Activated CD4-positive, alpha-beta memory T cell treated with anti-CD3 and anti-CD28 coated beads, Interleukin-2, amount 10 ng/mL, durations not matched to agents 7 days and 5 days (primary cell): ENCODE data around the gene TBC1D22B. TPM values are rescaled to one million over a fixed set of nuclear protein-coding genes. Genes with fewer than 3 reads are reported as not detected.

Source experiments
- CTCF ChIA-PET: fragments of 350-600 bp; sonication (Branson Sonifier 250); formaldehyde crosslinking; loops from one replicate; lab custom pipeline; 2021; ENCODE audit warnings: antibody characterized with exemption, inconsistent platforms; lab: Charles Lee
- POLR2A ChIA-PET: fragments of 350-600 bp; sonication (Branson Sonifier 250); formaldehyde crosslinking; loops from one replicate; lab custom pipeline; 2021; ENCODE audit warnings: antibody characterized with exemption; lab: Charles Lee
- DNase-seq: peaks from one replicate; pipeline ENCODE4 v3.0.0-alpha.2; 2020
- H3K27ac Mint-ChIP-seq: one replicate; pipeline ENCODE4 v1.8.0; 2021; ENCODE audit warnings: mild to moderate bottlenecking, mixed read lengths
- H3K27me3 Mint-ChIP-seq: one replicate; pipeline ENCODE4 v1.8.0; 2021; ENCODE audit warnings: mixed read lengths
- H3K36me3 Mint-ChIP-seq: one replicate; pipeline ENCODE4 v1.8.0; 2021; ENCODE audit warnings: low read depth, mixed read lengths
- H3K4me1 Mint-ChIP-seq: one replicate; pipeline ENCODE4 v1.8.0; 2021; ENCODE audit warnings: mixed read lengths
- H3K4me3 Mint-ChIP-seq: one replicate; pipeline ENCODE4 v1.8.0; 2021; ENCODE audit warnings: mild to moderate bottlenecking, mixed read lengths
- H3K9me3 Mint-ChIP-seq: one replicate; pipeline ENCODE4 v1.8.0; 2021; ENCODE audit warnings: mixed read lengths
- total RNA-seq, 2 experiments: library from RNA; stranded (reverse); gene quantifications; one replicate each; pipeline ENCODE4 v1.2.3, GENCODE V29; 2021

Gene TBC1D22B
- total RNA-seq, 2 experiments from 2014 or later, result 16.5 TPM

DNA sequence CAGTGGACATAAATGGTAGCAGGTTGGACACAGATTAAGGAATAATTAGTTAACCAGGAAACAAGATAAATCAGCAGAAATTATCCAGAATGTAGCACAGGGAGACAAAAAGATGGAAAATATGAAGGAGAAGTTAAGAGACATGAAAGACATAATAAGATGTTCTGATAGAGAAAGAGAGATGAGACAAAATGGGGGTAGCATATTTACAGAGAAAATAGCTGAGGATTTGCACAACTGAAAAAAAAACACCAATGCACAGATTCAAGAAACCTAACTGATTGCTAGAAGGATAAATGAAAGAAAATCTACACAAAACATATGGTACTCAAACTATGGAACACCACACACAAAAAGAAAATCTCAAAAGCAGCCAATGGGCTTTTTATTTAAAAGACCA is 34.6 kb upstream of the TBC1D22B start:
- H3K27me3 Mint-ChIP-seq, result no peaks in the 10 kb centered on the region
- H3K4me1 Mint-ChIP-seq, result peaks cover 26% of the 10 kb centered on the region
- H3K27ac Mint-ChIP-seq, result no peak overlapping the region
- DNase-seq, result no peak
- H3K9me3 Mint-ChIP-seq, result no peaks in the 10 kb centered on the region
- no peaks in the 10 kb centered on the region for H3K36me3 Mint-ChIP-seq
- CTCF ChIA-PET, result interaction anchor here (0.7 to 2.0 kb wide), 6 partner anchors 10 to 205 kb away, joined by 3 to 8 read pairs (median 4); no protein-coding TSS in a partner anchor
- POLR2A ChIA-PET, result interaction anchor here (0.9 to 2.0 kb wide), 3 partner anchors 10 to 50 kb away, joined by 3 to 5 read pairs (median 3); partner anchors contain the start of genes TBC1D22B and TMEM217
- H3K4me3 Mint-ChIP-seq, result peak overlapping the region; percentile 77

DNA sequence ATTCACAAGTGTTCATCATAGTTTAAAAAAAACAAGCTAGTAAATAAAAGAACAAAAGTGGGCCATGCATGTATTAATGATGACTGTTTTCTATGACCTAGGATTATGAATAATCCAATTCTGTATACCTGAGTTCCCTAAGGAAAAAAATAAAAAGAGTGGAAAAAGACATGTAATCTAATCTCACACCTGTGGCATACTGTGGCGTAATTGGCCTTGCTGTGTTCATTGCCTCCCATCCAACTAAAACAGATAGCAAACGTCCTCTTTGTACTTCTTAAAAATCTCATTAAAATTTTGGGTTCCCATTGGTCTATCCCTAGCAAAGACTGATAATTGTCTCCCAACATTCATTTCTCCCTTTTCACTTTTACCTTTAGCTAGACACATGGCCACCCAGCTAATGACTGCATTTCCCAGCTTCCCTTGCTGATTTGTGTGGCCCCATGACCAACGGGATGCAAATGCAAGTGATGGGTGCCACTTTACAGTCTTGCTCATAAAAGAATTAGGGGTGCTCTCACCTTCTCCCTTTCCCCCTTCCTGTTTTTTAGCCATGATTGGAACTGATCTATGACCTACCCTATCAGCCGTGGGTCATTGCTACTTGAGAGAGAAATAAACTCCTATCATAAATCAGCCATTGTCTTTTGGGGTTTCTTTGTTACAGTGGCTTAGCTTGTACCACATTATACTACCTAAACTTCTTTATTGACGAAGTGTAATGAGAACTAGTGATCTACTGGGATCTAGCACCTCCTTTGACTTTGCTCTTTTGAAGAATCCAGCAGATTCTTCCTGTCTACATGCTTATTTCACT is 32.0 kb upstream of the TBC1D22B start:
- DNase-seq, result no peak
- Mint-ChIP-seq H3K4me1 (peaks cover 21% of the 10 kb centered on the region), H3K27me3 (no peaks in the 10 kb centered on the region), H3K9me3 (no peaks in the 10 kb centered on the region), H3K27ac (no peak overlapping the region), H3K4me3 (no peak overlapping the region), H3K36me3 (no peaks in the 10 kb centered on the region)
- ChIA-PET CTCF (interaction anchor here (0.6 to 0.9 kb wide), 3 partner anchors 15 to 724 kb away, joined by 3 read pairs; no protein-coding TSS in a partner anchor), POLR2A (no interaction called here)

DNA sequence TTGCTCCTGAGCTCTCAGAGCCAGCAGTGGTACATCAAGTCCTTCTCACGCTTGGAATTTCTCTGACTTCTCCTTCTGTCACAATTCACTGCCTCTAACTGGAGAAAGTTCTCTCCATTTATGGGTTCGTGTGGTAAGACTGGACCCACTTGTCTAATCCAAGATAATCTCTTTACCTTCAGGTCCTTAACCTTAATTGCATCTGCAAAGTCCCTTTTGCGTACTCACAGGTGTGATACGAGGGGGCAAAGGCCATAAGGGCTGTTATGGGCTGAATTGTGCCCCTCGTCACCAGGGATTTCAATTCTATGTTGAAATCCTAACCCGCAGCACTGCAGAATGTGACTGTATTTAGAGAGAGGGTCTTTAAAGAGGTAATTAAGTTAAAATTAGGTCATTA is 27.5 kb upstream of the TBC1D22B start:
- ChIA-PET POLR2A (no interaction called here), CTCF (interaction anchor here (2.6 kb wide), 1 partner anchor 212 kb away, joined by 6 read pairs; no protein-coding TSS in a partner anchor)
- no peak for DNase-seq
- Mint-ChIP-seq H3K4me3 (no peak overlapping the region), H3K4me1 (peaks cover 5% of the 10 kb centered on the region), H3K27ac (no peak overlapping the region), H3K36me3 (no peaks in the 10 kb centered on the region), H3K27me3 (no peaks in the 10 kb centered on the region), H3K9me3 (no peaks in the 10 kb centered on the region)

DNA sequence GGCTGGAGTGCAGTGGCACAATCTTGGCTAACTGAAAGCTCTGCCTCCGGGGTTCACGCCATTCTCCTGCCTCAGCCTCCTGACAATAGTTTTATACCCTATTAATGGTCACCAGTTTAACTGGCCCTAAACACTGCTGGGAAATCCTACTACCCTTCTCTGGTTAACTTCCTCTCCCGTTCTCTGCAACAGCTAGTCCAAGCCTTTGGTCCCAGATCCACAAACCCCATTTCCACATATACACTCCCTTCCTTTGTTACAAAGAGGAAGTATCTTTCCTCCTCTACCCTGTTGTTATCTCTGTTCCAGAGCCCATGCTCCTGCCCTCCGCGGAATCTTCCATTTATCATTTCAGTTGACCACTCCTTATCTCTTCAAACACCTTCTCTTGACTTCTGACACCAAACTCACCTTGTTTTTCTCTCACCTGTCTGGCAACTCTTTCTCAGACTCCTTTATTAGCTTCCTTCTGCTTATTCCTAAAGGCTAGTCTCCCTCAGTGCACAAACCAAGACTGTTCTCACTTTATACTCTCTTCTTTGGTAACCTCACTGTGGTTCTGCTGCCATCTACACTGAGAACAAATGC is 25.0 kb upstream of the TBC1D22B start:
- DNase-seq, result no peak
- Mint-ChIP-seq H3K27me3 (no peaks in the 10 kb centered on the region), H3K36me3 (no peaks in the 10 kb centered on the region), H3K4me3 (no peak overlapping the region), H3K9me3 (no peaks in the 10 kb centered on the region), H3K27ac (no peak overlapping the region), H3K4me1 (peaks cover 14% of the 10 kb centered on the region)
- ChIA-PET POLR2A (no interaction called here), CTCF (interaction anchor here (1.1 to 1.3 kb wide), 2 partner anchors 214 to 347 kb away, joined by 3 to 4 read pairs; no protein-coding TSS in a partner anchor)

DNA sequence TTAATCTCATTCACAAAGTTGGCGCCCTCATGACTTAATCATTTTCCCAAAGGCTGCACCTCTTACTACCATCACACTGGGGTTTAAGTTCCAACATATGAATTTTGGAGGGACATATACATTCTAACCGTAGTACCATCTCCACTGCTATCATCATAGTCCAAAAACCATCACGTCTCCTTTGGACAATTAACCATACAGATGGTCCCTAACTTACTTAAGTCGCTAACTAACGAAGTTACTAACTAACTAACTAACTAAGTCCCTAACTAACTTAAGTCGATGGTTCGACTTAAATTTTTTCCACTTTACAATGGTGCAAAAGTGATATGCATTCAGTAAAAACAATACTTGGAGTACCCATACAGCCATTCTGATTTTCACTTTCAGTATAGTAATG is 24.0 kb upstream of the TBC1D22B start:
- no peaks in the 10 kb centered on the region for H3K9me3 Mint-ChIP-seq
- POLR2A ChIA-PET, result no interaction called here

DNA sequence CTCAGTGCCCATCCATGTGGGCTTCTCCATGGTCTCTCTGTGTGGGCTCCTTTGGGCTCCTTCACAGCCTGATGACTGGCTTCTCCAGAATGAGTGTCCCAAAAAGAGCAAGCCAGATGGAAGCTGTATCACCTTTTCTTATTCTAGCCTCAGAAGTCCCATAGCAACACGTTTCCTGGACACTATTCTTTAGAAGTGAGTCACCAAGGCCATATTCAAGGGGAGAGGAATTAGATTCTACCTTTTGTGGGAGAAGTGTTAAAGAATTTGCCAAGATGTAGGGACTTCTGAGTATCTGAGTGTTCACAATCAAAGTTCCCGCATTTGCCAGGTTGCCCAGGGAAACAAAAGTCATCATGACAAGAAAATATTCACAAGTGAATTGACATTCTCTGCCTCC is 20.7 kb upstream of the TBC1D22B start:
- Mint-ChIP-seq H3K27me3 (no peaks in the 10 kb centered on the region), H3K4me1 (peaks cover 28% of the 10 kb centered on the region), H3K4me3 (no peak overlapping the region), H3K27ac (no peak overlapping the region), H3K9me3 (no peaks in the 10 kb centered on the region), H3K36me3 (no peaks in the 10 kb centered on the region)
- POLR2A ChIA-PET, result no interaction called here
- no peak for DNase-seq
- CTCF ChIA-PET, result no interaction called here

More for the DNA sequence above, 24.0 kb upstream of the TBC1D22B start:
- DNase-seq, result no peak
- no peaks in the 10 kb centered on the region for H3K36me3 Mint-ChIP-seq
- H3K27ac Mint-ChIP-seq, result no peak overlapping the region
- CTCF ChIA-PET, result no interaction called here
- H3K27me3 Mint-ChIP-seq, result no peaks in the 10 kb centered on the region
- peaks cover 20% of the 10 kb centered on the region for H3K4me1 Mint-ChIP-seq
- H3K4me3 Mint-ChIP-seq, result no peak overlapping the region

DNA sequence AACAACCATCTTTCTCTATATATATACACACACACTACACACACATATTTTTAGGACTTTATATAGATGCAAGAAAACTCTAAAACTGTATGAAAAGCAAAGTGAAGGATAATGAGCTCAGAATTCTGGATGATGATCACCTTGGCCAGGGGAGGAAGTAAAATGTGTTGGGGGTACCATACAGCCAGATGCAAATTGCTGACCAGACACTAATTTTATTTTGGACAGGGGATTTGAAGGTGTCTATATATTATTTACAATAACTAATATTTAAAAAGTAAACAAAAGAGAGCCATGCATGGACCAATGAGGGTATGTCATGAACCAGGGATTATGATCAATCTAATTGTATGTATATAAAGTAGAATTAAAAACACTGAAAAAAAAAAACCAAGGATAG is 19.8 kb upstream of the TBC1D22B start:
- no peak overlapping the region for H3K27ac Mint-ChIP-seq
- no peak for DNase-seq
- POLR2A ChIA-PET, result no interaction called here
- no peaks in the 10 kb centered on the region for H3K9me3 Mint-ChIP-seq
- CTCF ChIA-PET, result no interaction called here
- H3K4me3 Mint-ChIP-seq, result no peak overlapping the region
- H3K4me1 Mint-ChIP-seq, result peaks cover 31% of the 10 kb centered on the region
- H3K27me3 Mint-ChIP-seq, result no peaks in the 10 kb centered on the region
- H3K36me3 Mint-ChIP-seq, result no peaks in the 10 kb centered on the region

DNA sequence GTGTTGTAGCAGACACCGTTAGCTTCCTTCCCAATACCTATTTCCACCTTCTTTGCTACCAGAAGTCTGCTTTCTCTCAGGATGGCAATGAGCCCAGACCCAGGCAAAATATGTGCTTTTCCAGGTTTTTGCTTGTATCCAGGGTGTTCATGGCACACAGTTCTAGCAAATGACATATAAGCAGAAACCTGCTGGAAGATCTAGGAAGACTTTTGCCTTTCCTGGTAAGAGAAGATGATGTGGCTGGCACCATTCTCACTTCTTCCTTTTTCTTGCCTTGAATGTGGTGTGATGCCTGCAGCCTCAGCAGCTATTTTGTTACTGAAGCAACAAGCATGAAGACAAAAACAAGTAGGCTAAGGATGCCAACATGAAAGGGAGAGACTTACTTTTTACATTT is 19.2 kb upstream of the TBC1D22B start:
- POLR2A ChIA-PET, result no interaction called here
- H3K4me1 Mint-ChIP-seq, result peaks cover 31% of the 10 kb centered on the region
- no peak overlapping the region for H3K4me3 Mint-ChIP-seq
- H3K27me3 Mint-ChIP-seq, result no peaks in the 10 kb centered on the region
- no peaks in the 10 kb centered on the region for H3K9me3 Mint-ChIP-seq
- no peak overlapping the region for H3K27ac Mint-ChIP-seq
- no peak for DNase-seq
- no peaks in the 10 kb centered on the region for H3K36me3 Mint-ChIP-seq
- CTCF ChIA-PET, result no interaction called here

DNA sequence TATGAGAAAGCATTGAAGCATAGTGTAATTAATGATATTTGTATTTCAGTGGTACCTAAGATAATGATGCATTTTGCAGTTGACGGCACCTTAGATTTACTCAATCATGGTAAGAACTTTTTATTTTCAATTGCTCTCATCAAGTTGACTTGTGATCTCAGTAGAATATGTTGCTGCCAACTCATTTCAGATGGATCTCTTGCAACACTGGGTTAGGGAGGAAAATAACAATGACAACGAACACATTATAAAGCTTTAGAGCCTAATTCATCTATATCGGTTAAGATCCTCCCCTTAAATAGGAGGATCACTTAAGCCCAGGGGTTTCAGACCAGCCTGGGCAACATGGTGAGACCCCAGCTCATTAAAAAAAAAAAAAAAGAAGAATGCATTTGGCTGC is 18.0 kb upstream of the TBC1D22B start:
- POLR2A ChIA-PET, result interaction anchor here (1.0 to 1.2 kb wide), 3 partner anchors 20 to 231 kb away, joined by 3 to 4 read pairs (median 3); no protein-coding TSS in a partner anchor
- H3K4me3 Mint-ChIP-seq, result no peak overlapping the region

DNA sequence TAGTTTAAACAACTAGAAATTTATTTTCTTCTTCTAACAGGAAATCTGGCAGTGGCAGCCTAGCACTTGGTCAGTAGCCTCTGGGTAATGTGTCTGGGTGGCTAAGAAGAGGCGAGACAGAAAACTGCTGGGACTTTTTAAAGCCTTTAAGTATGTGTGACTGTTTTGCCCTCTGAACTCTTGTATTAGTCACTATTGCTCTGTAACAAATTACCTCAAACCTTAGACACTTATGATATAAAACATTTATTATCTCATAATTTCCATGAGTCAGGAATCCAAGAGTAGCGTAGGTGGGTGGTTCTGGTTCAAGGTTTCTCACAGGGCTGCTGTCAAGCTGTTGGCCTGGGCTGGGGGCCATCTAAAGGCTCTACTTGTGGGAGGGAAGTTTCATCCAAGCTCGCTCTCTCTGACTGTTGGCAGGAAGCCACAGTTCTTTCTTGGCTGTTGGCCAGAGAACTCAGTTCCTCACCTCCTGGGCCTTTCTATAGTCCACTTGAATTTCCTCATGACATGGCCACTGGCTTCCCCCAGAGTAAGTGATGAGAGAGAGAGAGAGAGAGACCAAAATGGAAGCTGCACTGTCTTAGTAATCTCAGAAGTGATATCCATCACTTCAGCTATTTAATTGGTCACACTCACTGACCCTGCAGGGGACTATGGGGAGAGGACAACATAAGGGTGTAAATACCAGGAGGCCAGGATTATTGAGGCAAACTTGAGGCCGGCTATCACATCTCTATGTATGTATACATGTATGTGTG is 17.4 kb upstream of the TBC1D22B start:
- no peak overlapping the region for H3K4me3 Mint-ChIP-seq
- peaks cover 31% of the 10 kb centered on the region for H3K4me1 Mint-ChIP-seq
- peak; percentile 55 for DNase-seq
- H3K36me3 Mint-ChIP-seq, result no peaks in the 10 kb centered on the region
- H3K27me3 Mint-ChIP-seq, result no peaks in the 10 kb centered on the region
- peak overlapping the region; percentile 44 for H3K27ac Mint-ChIP-seq
- ChIA-PET CTCF (interaction anchor here (1.1 to 1.2 kb wide), 2 partner anchors 17 to 20 kb away, joined by 3 read pairs; no protein-coding TSS in a partner anchor), POLR2A (interaction anchor here (1.0 to 1.2 kb wide), 3 partner anchors 19 to 231 kb away, joined by 3 to 4 read pairs (median 3); no protein-coding TSS in a partner anchor)
- H3K9me3 Mint-ChIP-seq, result no peaks in the 10 kb centered on the region

More for the DNA sequence above, 18.0 kb upstream of the TBC1D22B start:
- CTCF ChIA-PET, result interaction anchor here (1.1 to 1.2 kb wide), 2 partner anchors 17 to 20 kb away, joined by 3 read pairs; no protein-coding TSS in a partner anchor
- Mint-ChIP-seq H3K4me1 (peaks cover 31% of the 10 kb centered on the region), H3K27me3 (no peaks in the 10 kb centered on the region), H3K27ac (peak overlapping the region; percentile 44), H3K36me3 (no peaks in the 10 kb centered on the region), H3K9me3 (no peaks in the 10 kb centered on the region)
- DNase-seq, result no peak

DNA sequence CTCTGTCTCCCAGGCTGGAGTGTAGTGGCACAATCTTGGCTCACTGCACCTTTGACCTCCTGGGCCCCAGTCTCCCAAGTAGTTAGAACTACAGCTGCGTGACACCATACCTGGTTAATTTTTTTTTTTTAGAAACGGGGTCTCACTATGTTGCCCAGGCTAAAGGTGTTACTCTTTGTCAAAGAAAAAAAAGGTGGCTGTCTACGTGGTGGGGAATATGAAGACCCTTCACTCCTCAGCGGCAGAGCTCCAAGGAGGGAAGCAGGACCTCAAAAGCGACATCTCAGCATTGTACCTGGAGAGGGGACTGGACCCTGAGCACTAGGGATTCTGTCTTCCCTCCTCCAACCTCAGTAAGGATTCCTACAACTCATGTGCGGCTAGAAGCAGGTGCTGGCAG is 16.4 kb upstream of the TBC1D22B start:
- POLR2A ChIA-PET, result no interaction called here
- H3K36me3 Mint-ChIP-seq, result no peaks in the 10 kb centered on the region
- no peak for DNase-seq
- H3K4me3 Mint-ChIP-seq, result no peak overlapping the region
- H3K4me1 Mint-ChIP-seq, result peaks cover 31% of the 10 kb centered on the region
- no peaks in the 10 kb centered on the region for H3K9me3 Mint-ChIP-seq
- CTCF ChIA-PET, result no interaction called here
- no peaks in the 10 kb centered on the region for H3K27me3 Mint-ChIP-seq
- H3K27ac Mint-ChIP-seq, result no peak overlapping the region

DNA sequence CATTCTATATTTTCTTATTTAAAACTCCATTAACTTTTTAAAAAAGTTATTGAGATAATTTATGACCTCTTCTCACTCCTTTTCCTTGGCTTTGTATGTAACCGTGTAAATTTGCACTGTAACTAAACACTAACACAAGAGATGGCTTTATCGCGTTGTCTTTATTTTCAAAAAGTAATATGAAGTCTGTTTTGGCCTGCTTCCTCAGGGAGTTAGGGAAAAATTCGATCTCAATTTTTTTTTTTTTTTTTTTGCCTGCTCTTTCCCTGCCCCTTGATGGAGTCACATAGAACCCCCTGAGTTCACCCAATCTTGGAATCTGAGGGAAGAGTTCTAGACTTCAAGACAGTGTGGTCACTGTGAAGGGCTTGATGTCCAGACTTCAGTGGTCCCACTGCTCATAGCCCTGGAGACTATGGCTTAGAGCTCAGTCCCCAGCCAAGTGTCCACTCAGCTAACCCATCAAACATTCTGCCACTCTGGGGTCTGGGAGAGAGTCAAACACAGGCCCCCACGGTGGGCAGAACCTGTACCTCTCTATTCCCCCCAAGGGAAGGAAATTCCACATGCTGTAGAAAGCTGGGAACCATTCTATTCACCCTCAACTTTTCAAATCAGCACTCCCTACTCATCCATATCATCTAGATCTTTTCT is 15.7 kb upstream of the TBC1D22B start:
- H3K9me3 Mint-ChIP-seq, result no peaks in the 10 kb centered on the region

More for the DNA sequence above, 15.7 kb upstream of the TBC1D22B start:
- peaks cover 28% of the 10 kb centered on the region for H3K4me1 Mint-ChIP-seq
- ChIA-PET POLR2A (no interaction called here), CTCF (interaction anchor here (0.8 kb wide), 1 partner anchor 224 kb away, joined by 3 read pairs; no protein-coding TSS in a partner anchor)
- H3K27ac Mint-ChIP-seq, result no peak overlapping the region
- no peaks in the 10 kb centered on the region for H3K36me3 Mint-ChIP-seq
- no peak overlapping the region for H3K4me3 Mint-ChIP-seq
- no peaks in the 10 kb centered on the region for H3K27me3 Mint-ChIP-seq
- no peak for DNase-seq
